DOHH2 (cell line): ENCODE results near the gene LRRTM4.

Source experiments
- H3F3A ChIP-seq: fragments of 200-600 bp; sonication (generic), shearing (Covaris generic); 2 replicates; pipeline ENCODE4 v1.6.0; 2016; ENCODE audit warnings: antibody characterized with exemption, mild to moderate bottlenecking; ENCODE audit not compliant: control insufficient read depth, insufficient read depth
- H3K27ac ChIP-seq: fragments of 200-600 bp; sonication (generic); 2 replicates; pipeline ENCODE4 v1.5.1; 2014; ENCODE audit warnings: low read depth, mild to moderate bottlenecking, low read length, moderate library complexity
- H3K27me3 ChIP-seq: fragments of 200-600 bp; sonication (generic); 2 replicates; pipeline ENCODE4 v1.6.1; 2014; ENCODE audit warnings: mild to moderate bottlenecking, low read length, mixed read lengths; ENCODE audit not compliant: control insufficient read depth
- H3K36me3 ChIP-seq: fragments of 200-600 bp; sonication (generic); 2 replicates; pipeline ENCODE4 v1.6.1; 2014; ENCODE audit warnings: mild to moderate bottlenecking, low read length, moderate library complexity, mixed read lengths; ENCODE audit not compliant: control insufficient read depth
- H3K4me1 ChIP-seq: fragments of 200-600 bp; sonication (generic); 2 replicates; pipeline ENCODE4 v1.6.1; 2014; ENCODE audit warnings: mild to moderate bottlenecking, low read length, mixed read lengths; ENCODE audit not compliant: control insufficient read depth
- H3K4me2 ChIP-seq: fragments of 200-600 bp; sonication (generic); 2 replicates; pipeline ENCODE4 v1.6.0; 2014; ENCODE audit warnings: mild to moderate bottlenecking, low read length, moderate library complexity
- H3K4me3 ChIP-seq: fragments of 200-600 bp; sonication (generic); 2 replicates; pipeline ENCODE4 v1.5.1; 2014; ENCODE audit warnings: mild to moderate bottlenecking, low read length, mixed read lengths
- H3K79me2 ChIP-seq: fragments of 200-600 bp; sonication (generic); 2 replicates; pipeline ENCODE4 v1.6.1; 2014; ENCODE audit warnings: mild to moderate bottlenecking, low read length, mixed read lengths; ENCODE audit not compliant: control insufficient read depth
- H3K9me2 ChIP-seq: fragments of 200-600 bp; sonication (generic); replicated peaks from 2 replicates; pipeline ENCODE4 v1.6.1; 2014; ENCODE audit warnings: mild to moderate bottlenecking, low read length, mixed read lengths; ENCODE audit not compliant: control insufficient read depth
- H3K9me3 ChIP-seq: fragments of 200-600 bp; sonication (generic); 2 replicates; pipeline ENCODE4 v1.6.1; 2014; ENCODE audit warnings: antibody characterized with exemption, low read length, mixed read lengths; ENCODE audit not compliant: control insufficient read depth, insufficient read depth
- H4K20me1 ChIP-seq: fragments of 200-600 bp; sonication (generic); 2 replicates; pipeline ENCODE4 v1.6.0; 2014; ENCODE audit warnings: low read depth, mild to moderate bottlenecking, antibody characterized with exemption, low read length, moderate library complexity; ENCODE audit not compliant: control insufficient read depth, insufficient read depth
- EZH2phosphoT487 ChIP-seq: fragments of 200-600 bp; sonication (generic); IDR thresholded peaks from 2 replicates; pipeline ENCODE4 v1.6.1; 2017; ENCODE audit warnings: borderline replicate concordance, mild to moderate bottlenecking, antibody characterized with exemption, low read length, moderate library complexity, mixed read lengths
- TF ChIP-seq, protein P1 (sequence below): fragments of 200-600 bp; sonication (generic); IDR thresholded peaks from one replicate; pipeline ENCODE4 v1.5.1; 2014; ENCODE audit warnings: antibody characterized with exemption, mild to moderate bottlenecking, low read depth, low read length; ENCODE audit not compliant: poor library complexity, severe bottlenecking

Gene LRRTM4

DNA sequence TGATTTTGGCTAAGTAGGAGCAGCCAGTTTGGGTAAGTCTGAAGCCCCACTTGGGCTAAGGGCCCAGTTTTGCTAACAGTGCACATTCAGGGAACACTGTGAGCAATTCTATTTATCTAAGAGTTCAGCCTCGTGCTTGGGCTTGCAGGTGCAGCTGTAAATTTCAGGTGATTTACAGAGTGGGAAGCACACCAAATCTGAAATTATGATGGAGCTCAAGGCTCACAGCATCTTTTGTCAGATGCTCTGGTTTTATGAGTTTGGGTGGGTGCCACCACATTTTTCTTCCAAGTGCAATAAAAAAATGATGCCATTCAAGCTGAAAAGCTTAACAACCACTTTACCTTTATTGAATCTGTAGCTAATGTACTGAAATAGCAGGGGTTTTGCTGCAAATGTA lies 671.2 kb downstream of the LRRTM4 start:
- no peaks in the 10 kb centered on the region for H3K36me3 ChIP-seq
- H3F3A ChIP-seq, result no peaks in the 10 kb centered on the region
- no peaks in the 10 kb centered on the region; the same call in 1 of the 2 replicates for H3K9me2 ChIP-seq
- no peaks in the 10 kb centered on the region for H3K4me1 ChIP-seq
- H4K20me1 ChIP-seq, result no peaks in the 10 kb centered on the region
- no peak overlapping the region for H3K4me3 ChIP-seq
- TF ChIP-seq, protein P1, sequence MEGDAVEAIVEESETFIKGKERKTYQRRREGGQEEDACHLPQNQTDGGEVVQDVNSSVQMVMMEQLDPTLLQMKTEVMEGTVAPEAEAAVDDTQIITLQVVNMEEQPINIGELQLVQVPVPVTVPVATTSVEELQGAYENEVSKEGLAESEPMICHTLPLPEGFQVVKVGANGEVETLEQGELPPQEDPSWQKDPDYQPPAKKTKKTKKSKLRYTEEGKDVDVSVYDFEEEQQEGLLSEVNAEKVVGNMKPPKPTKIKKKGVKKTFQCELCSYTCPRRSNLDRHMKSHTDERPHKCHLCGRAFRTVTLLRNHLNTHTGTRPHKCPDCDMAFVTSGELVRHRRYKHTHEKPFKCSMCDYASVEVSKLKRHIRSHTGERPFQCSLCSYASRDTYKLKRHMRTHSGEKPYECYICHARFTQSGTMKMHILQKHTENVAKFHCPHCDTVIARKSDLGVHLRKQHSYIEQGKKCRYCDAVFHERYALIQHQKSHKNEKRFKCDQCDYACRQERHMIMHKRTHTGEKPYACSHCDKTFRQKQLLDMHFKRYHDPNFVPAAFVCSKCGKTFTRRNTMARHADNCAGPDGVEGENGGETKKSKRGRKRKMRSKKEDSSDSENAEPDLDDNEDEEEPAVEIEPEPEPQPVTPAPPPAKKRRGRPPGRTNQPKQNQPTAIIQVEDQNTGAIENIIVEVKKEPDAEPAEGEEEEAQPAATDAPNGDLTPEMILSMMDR, result no peak
- no peak for TF ChIP-seq EZH2phosphoT487
- H3K4me2 ChIP-seq, result no peak overlapping the region
- no peaks in the 10 kb centered on the region for H3K9me3 ChIP-seq
- H3K27ac ChIP-seq, result no peak overlapping the region
- H3K27me3 ChIP-seq, result no peaks in the 10 kb centered on the region
- H3K79me2 ChIP-seq, result no peaks in the 10 kb centered on the region

GRCh38 chr2:76849086-76849485 lies 673.1 kb downstream of the LRRTM4 start:
- Histone ChIP-seq H3K27me3 (no peaks in the 10 kb centered on the region), H3K79me2 (no peaks in the 10 kb centered on the region), H3K27ac (no peak overlapping the region), H3K4me2 (no peak overlapping the region), H3K4me3 (no peak overlapping the region), H3K9me3 (no peaks in the 10 kb centered on the region), H3F3A (no peaks in the 10 kb centered on the region), H3K9me2 (no peaks in the 10 kb centered on the region; the same call in 1 of the 2 replicates), H4K20me1 (no peaks in the 10 kb centered on the region), H3K36me3 (no peaks in the 10 kb centered on the region), H3K4me1 (no peaks in the 10 kb centered on the region)
- TF ChIP-seq, protein P1, result no peak

- H3K36me3 ChIP-seq, result no peaks in the 10 kb centered on the region
- no peaks in the 10 kb centered on the region for H4K20me1 ChIP-seq
- TF ChIP-seq, protein P1, result no peak
- no peak for TF ChIP-seq EZH2phosphoT487
- no peak overlapping the region for H3K4me3 ChIP-seq
- no peak overlapping the region for H3K27ac ChIP-seq
- H3K4me1 ChIP-seq, result no peaks in the 10 kb centered on the region
- H3K27me3 ChIP-seq, result no peaks in the 10 kb centered on the region
- H3K79me2 ChIP-seq, result no peaks in the 10 kb centered on the region
- no peak overlapping the region for H3K4me2 ChIP-seq
- H3F3A ChIP-seq, result no peaks in the 10 kb centered on the region
- no peaks in the 10 kb centered on the region for H3K9me3 ChIP-seq
- H3K9me2 ChIP-seq, result no peaks in the 10 kb centered on the region
These were observed 682.4 kb downstream of the LRRTM4 start for GRCh38 chr2:76839826-76840225.
